ENCODE data around the gene SND1.
A peak's percentile ranks its signal among the peaks of the same experiment; 100 is the strongest.

Gene SND1

DNA sequence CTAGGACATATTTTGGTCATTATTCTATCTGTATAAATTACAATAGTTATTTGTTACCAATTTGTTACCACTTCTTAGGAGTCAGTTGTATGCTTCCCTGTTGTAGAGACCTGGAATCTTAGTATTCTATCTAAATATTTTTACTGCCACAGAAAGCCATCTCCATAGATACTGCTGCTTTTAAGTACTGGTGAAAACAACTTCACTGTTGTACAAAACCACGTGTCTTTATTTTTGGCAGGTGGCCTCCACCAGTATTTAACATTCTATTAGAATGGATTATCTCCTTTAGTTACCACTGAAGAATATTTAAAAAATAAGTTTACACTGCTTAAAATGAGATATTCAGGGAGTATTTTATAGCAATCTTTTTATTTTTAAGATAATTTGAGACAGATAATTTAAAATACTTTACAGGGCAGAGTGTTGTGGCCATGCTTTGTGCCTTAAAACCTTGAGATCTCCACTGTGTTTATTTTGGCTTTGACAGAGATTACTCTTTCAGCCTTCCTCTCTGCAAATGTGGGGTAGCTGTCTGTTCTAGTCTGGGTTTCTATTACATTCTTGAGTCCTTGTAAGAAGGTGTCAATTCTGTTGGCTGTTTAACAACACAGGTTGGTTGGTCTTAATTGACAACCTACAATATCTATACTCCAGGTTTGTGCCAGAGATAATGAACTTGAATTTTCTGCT lies 193.7 kb downstream of the SND1 start:
- FAIRE-seq (no peak), DNase-seq (ENCODE audit: insufficient read length) (no peak)
- TF ChIP-seq POLR2AphosphoS5 (IDR thresholded peaks at IDR 0.05; ENCODE audit: low read depth, low read length) (no peak), POLR2A (IDR thresholded peaks at IDR 0.05; ENCODE audit: low read depth, low read length) (no peak), TAF1 (IDR thresholded peaks at IDR 0.05; ENCODE audit: borderline replicate concordance, low read depth, low read length) (no peak)

DNA sequence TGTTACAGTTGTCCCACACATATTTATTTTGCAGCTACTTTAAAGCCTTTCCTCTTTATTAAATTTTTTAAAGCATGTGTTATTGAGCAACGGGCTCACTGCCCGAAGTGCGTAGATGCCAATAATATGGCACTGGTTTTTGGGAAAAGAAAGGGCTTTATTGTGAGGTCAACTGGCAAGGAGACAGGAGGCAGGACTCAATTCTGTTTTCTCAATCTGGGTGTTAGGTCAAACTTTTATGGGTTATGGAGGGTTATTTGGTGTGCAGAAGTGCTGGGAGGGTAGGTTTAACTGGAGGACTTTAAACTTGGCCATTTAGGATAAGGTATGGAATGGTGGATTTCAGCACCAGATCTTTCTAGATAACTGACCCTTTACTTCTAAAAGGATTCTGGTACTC lies 195.6 kb downstream of the SND1 start:
- DNase-seq (ENCODE audit: insufficient read length) (no peak), FAIRE-seq (no peak)
- TF ChIP-seq POLR2AphosphoS5 (IDR thresholded peaks at IDR 0.05; ENCODE audit: low read depth, low read length) (no peak), POLR2A (IDR thresholded peaks at IDR 0.05; ENCODE audit: low read depth, low read length) (no peak), TAF1 (IDR thresholded peaks at IDR 0.05; ENCODE audit: borderline replicate concordance, low read depth, low read length) (no peak)

DNA sequence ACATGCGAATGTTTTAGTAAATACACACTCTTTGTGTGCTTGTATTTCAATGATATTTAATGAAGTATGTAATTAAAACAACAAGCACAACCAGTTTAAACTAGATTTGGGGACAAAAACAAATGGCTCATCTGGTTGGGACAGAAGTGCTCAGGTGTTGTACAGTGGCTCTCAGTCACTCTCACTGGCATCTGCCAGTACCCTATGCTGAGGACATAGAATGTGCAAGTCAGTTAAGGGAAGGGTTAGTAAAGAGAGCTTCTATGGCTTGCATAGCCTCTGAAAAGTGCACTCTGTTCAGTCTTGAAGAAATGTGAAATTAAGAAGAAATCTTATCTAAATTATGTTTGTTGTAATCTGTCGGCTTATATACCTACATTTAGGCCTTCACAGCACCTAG lies 196.2 kb downstream of the SND1 start:
- no peak for DNase-seq (ENCODE audit: insufficient read length)
- no peak for TF ChIP-seq POLR2AphosphoS5 (IDR thresholded peaks at IDR 0.05; ENCODE audit: low read depth, low read length)
- no peak for TF ChIP-seq POLR2A (IDR thresholded peaks at IDR 0.05; ENCODE audit: low read depth, low read length)
- TF ChIP-seq TAF1 (IDR thresholded peaks at IDR 0.05; ENCODE audit: borderline replicate concordance, low read depth, low read length) = no peak
- no peak for FAIRE-seq

DNA sequence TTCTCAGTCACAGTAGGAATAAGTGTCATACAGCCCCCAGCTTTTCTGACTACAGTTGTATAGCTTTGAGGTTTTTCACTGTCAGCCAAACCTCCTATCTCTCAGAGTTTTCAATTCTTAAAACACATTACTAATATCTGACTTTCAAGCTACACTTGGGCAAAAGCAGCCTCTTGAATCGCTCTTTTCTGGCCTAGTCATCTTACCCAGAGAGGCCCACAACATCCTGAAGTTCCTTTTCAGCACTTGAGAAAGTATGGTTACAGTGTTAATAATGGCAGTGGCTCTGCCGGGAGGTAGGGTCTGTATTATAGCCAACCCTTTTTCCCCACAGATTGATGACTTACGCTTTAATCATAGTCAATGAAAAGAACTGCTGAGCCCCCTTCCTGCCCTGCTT lies 198.2 kb downstream of the SND1 start:
- FAIRE-seq = no peak
- TF ChIP-seq TAF1 (IDR thresholded peaks at IDR 0.05; ENCODE audit: borderline replicate concordance, low read depth, low read length) (no peak), POLR2AphosphoS5 (IDR thresholded peaks at IDR 0.05; ENCODE audit: low read depth, low read length) (no peak), POLR2A (IDR thresholded peaks at IDR 0.05; ENCODE audit: low read depth, low read length) (no peak)
- DNase-seq (ENCODE audit: insufficient read length) = no peak

GRCh38 chr7:127854383-127854782 lies 202.4 kb downstream of the SND1 start:
- TF ChIP-seq POLR2AphosphoS5 (IDR thresholded peaks at IDR 0.05; ENCODE audit: low read depth, low read length) = no peak
- TF ChIP-seq POLR2A (IDR thresholded peaks at IDR 0.05; ENCODE audit: low read depth, low read length) = no peak
- no peak for TF ChIP-seq TAF1 (IDR thresholded peaks at IDR 0.05; ENCODE audit: borderline replicate concordance, low read depth, low read length)
- no peak for DNase-seq (ENCODE audit: insufficient read length)
- no peak for FAIRE-seq

DNA sequence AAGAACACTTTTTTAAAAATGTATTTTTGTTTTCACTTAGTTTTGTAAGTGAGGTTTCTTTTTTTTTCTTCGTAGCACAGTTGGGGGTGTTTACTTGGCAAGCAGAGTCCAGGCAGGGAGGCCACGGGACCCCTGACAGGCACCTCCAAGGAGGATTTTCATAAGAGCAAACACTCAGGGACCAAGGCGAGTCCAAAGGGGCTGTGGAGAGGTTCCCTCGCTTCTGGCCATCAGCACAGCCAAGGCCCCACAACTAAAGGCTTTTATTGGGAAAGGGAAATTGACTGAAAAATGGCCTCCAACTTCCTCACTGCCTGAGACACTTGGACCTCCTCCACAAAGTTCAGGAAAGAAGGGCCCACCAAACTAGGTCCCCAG lies 205.5 kb downstream of the SND1 start:
- TF ChIP-seq POLR2A (IDR thresholded peaks at IDR 0.05; ENCODE audit: low read depth, low read length) (no peak), POLR2AphosphoS5 (IDR thresholded peaks at IDR 0.05; ENCODE audit: low read depth, low read length) (no peak), TAF1 (IDR thresholded peaks at IDR 0.05; ENCODE audit: borderline replicate concordance, low read depth, low read length) (no peak)
- FAIRE-seq (peak; percentile 36), DNase-seq (ENCODE audit: insufficient read length) (no peak)

- no peak for DNase-seq (ENCODE audit: insufficient read length)
- TF ChIP-seq TAF1 (IDR thresholded peaks at IDR 0.05; ENCODE audit: borderline replicate concordance, low read depth, low read length) (no peak), POLR2A (IDR thresholded peaks at IDR 0.05; ENCODE audit: low read depth, low read length) (no peak), POLR2AphosphoS5 (IDR thresholded peaks at IDR 0.05; ENCODE audit: low read depth, low read length) (no peak)
These were observed 206.3 kb downstream of the SND1 start for GRCh38 chr7:127858091-127858914.

GRCh38 chr7:127858915-127859189 lies 206.9 kb downstream of the SND1 start:
- DNase-seq (ENCODE audit: insufficient read length) (no peak), FAIRE-seq (no peak)
- TF ChIP-seq TAF1 (IDR thresholded peaks at IDR 0.05; ENCODE audit: borderline replicate concordance, low read depth, low read length) (no peak), POLR2A (IDR thresholded peaks at IDR 0.05; ENCODE audit: low read depth, low read length) (no peak), POLR2AphosphoS5 (IDR thresholded peaks at IDR 0.05; ENCODE audit: low read depth, low read length) (no peak)

More at GRCh38 chr7:127858091-127858914, 206.3 kb downstream of the SND1 start:
- no peak for FAIRE-seq

DNA sequence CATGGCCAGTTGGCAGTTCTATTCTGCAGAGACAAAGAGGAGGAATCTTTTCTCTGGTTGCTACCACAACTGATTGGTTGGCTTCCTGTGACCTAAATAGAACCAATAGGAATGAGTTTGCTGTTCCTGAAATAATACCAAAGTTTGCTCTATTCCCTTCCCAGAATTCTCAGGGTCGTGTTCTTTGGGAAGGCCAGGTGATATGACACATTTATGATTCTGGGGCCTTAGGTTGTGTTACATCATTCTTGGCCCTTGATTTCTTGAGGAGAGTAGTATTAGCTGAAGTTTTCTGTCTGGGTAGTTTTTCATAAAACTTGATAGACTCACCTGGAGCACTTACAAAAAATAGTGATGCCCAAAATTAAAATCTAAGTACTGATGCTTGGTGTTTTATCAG lies 207.3 kb downstream of the SND1 start:
- TF ChIP-seq POLR2AphosphoS5 (IDR thresholded peaks at IDR 0.05; ENCODE audit: low read depth, low read length) = no peak
- TF ChIP-seq POLR2A (IDR thresholded peaks at IDR 0.05; ENCODE audit: low read depth, low read length) = no peak
- no peak for TF ChIP-seq TAF1 (IDR thresholded peaks at IDR 0.05; ENCODE audit: borderline replicate concordance, low read depth, low read length)
- FAIRE-seq (no peak), DNase-seq (ENCODE audit: insufficient read length) (no peak)

DNA sequence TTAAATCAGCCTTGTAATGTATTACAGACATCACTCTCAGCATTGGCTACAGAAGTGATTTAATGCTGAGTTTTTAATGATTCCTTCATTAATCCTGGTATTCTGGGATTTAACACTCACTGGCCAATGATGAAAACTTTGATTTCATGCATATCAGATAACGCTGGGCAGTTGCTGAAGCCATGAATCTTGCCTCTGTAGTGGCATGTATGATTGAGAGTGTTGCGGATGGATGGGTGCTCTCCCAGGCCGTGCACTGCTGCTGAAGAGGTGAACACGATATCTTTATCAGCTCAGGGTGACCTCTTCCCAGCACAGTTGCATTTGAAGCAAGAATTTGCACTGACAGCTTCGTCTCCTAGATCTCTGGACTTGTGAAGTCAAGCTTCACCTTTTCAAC lies 210.5 kb downstream of the SND1 start:
- no peak for TF ChIP-seq POLR2A (IDR thresholded peaks at IDR 0.05; ENCODE audit: low read depth, low read length)
- TF ChIP-seq POLR2AphosphoS5 (IDR thresholded peaks at IDR 0.05; ENCODE audit: low read depth, low read length) = no peak
- TF ChIP-seq TAF1 (IDR thresholded peaks at IDR 0.05; ENCODE audit: borderline replicate concordance, low read depth, low read length) = no peak
- no peak for FAIRE-seq

GRCh38 chr7:127863082-127863481 lies 211.1 kb downstream of the SND1 start:
- TF ChIP-seq TAF1 (IDR thresholded peaks at IDR 0.05; ENCODE audit: borderline replicate concordance, low read depth, low read length) (no peak), POLR2AphosphoS5 (IDR thresholded peaks at IDR 0.05; ENCODE audit: low read depth, low read length) (no peak), POLR2A (IDR thresholded peaks at IDR 0.05; ENCODE audit: low read depth, low read length) (no peak)
- no peak for DNase-seq (ENCODE audit: insufficient read length)
- FAIRE-seq = no peak

More for the DNA sequence above, 210.5 kb downstream of the SND1 start:
- no peak for DNase-seq (ENCODE audit: insufficient read length)

DNA sequence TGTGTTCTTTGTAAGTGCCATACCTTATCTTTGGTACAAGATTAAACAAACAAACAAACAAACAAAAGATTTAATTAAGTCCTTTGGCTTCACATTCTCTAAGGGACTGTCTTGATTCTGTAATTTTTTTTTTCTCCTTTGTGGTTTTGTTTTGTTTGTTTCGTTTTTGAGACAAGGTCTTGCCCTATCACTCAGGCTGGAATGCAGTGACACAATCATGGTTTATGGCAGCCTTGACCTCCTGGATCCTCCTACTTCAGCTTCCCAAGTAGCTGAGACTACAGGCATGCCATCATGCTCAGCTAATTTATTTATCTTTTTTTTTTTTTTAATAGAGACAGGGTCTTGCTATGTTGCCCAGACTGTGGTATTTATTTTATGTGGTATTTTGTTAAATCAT lies 213.5 kb downstream of the SND1 start:
- TF ChIP-seq POLR2AphosphoS5 (IDR thresholded peaks at IDR 0.05; ENCODE audit: low read depth, low read length) = no peak
- TF ChIP-seq POLR2A (IDR thresholded peaks at IDR 0.05; ENCODE audit: low read depth, low read length) = no peak
- no peak for TF ChIP-seq TAF1 (IDR thresholded peaks at IDR 0.05; ENCODE audit: borderline replicate concordance, low read depth, low read length)
- no peak for DNase-seq (ENCODE audit: insufficient read length)
- FAIRE-seq = no peak

All from GM12892 (cell line).